Measurements from ENCODE around the gene SLC5A10.
"Not testable (repeated sequence)": the region's sequence is repeated elsewhere in the genome, so short reads cannot be mapped to it uniquely, and the experiment has no call there.

DNA sequence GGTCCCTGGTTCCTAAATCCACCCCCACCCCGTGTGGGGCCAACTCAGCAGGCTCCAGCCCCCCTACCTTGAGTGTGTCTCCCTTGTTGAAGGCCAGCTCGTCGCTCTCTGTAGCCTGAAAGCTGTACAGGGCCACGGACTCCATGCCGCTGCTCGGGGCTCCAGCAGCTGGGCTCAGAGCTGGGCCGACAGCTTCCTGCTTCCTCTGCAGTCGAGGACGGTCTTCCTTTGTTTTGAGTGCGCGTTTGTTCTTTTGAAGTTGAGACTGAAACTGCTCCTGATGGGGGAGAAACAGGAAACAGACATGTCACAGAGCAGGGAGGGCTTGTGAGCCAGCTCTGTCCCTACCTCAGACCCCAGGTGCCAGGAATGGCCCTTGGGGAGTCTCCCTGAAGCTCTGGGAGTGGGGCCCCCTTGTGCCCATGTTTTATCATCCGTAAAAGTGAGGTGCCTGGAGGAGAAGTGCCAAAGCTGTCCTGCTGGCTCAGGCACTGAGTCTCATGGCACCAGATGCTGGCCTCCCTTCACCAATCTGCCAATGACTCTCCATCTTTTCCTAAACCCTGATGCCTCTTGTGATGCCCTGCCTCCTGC, 94.9 kb downstream of the SLC5A10 start, which contains the start of gene GRAP:
- TF ChIP-seq, protein P1, sequence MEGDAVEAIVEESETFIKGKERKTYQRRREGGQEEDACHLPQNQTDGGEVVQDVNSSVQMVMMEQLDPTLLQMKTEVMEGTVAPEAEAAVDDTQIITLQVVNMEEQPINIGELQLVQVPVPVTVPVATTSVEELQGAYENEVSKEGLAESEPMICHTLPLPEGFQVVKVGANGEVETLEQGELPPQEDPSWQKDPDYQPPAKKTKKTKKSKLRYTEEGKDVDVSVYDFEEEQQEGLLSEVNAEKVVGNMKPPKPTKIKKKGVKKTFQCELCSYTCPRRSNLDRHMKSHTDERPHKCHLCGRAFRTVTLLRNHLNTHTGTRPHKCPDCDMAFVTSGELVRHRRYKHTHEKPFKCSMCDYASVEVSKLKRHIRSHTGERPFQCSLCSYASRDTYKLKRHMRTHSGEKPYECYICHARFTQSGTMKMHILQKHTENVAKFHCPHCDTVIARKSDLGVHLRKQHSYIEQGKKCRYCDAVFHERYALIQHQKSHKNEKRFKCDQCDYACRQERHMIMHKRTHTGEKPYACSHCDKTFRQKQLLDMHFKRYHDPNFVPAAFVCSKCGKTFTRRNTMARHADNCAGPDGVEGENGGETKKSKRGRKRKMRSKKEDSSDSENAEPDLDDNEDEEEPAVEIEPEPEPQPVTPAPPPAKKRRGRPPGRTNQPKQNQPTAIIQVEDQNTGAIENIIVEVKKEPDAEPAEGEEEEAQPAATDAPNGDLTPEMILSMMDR (IDR thresholded peaks at IDR 0.05; ENCODE audit: insufficient read depth, low read length) = not testable (repeated sequence)
- TF ChIP-seq, protein P2, sequence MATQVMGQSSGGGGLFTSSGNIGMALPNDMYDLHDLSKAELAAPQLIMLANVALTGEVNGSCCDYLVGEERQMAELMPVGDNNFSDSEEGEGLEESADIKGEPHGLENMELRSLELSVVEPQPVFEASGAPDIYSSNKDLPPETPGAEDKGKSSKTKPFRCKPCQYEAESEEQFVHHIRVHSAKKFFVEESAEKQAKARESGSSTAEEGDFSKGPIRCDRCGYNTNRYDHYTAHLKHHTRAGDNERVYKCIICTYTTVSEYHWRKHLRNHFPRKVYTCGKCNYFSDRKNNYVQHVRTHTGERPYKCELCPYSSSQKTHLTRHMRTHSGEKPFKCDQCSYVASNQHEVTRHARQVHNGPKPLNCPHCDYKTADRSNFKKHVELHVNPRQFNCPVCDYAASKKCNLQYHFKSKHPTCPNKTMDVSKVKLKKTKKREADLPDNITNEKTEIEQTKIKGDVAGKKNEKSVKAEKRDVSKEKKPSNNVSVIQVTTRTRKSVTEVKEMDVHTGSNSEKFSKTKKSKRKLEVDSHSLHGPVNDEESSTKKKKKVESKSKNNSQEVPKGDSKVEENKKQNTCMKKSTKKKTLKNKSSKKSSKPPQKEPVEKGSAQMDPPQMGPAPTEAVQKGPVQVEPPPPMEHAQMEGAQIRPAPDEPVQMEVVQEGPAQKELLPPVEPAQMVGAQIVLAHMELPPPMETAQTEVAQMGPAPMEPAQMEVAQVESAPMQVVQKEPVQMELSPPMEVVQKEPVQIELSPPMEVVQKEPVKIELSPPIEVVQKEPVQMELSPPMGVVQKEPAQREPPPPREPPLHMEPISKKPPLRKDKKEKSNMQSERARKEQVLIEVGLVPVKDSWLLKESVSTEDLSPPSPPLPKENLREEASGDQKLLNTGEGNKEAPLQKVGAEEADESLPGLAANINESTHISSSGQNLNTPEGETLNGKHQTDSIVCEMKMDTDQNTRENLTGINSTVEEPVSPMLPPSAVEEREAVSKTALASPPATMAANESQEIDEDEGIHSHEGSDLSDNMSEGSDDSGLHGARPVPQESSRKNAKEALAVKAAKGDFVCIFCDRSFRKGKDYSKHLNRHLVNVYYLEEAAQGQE (IDR thresholded peaks at IDR 0.05; ENCODE audit: insufficient replicate concordance, low read depth) = not testable (repeated sequence)
